Hematopoietic multipotent progenitor cell (in vitro differentiated cells): ENCODE results near the gene KLHL5. TPM values are rescaled to one million over a fixed set of nuclear protein-coding genes. Genes with fewer than 3 reads are reported as not detected.
A peak's percentile ranks its signal among the peaks of the same experiment; 100 is the strongest.
"Not testable (repeated sequence)": the region's sequence is repeated elsewhere in the genome, so short reads cannot be mapped to it uniquely, and the experiment has no call there.

Source experiments
- DNase-seq, 3 donors: peaks; one replicate each; pipeline ENCODE4 v3.0.0-alpha.2; 2011 to 2015; ENCODE audit warnings: low read depth in 2 of 3, low spot score in 2 of 3
- total RNA-seq: library from RNA; depleted of rRNA; stranded (reverse); fragments of >200 nt; gene quantifications from one replicate; pipeline ENCODE4 v1.2.3, GENCODE V29; 2012

Gene KLHL5
- total RNA-seq, result 34.2 TPM

GRCh38 chr4:39062094-39062769 lies at the start of gene KLHL5:
TSS of gene KLHL5 (plus strand) at chr4:39062232. CDS start at chr4:39062653, 421 bp downstream.
- no peak for DNase-seq

GRCh38 chr4:39014028-39014427 lies 48.0 kb upstream of the KLHL5 start:
- no peak for DNase-seq

GRCh38 chr4:39020130-39020529 lies 41.9 kb upstream of the KLHL5 start:
- no peak for DNase-seq

GRCh38 chr4:39021631-39022030 lies 40.4 kb upstream of the KLHL5 start:
- DNase-seq, result no peak

- DNase-seq, result no peak
Observed at GRCh38 chr4:39022241-39022640, 39.8 kb upstream of the KLHL5 start.

GRCh38 chr4:39023059-39023458 lies 39.0 kb upstream of the KLHL5 start:
- DNase-seq, result no peak

GRCh38 chr4:39024311-39024865 lies 37.6 kb upstream of the KLHL5 start:
- DNase-seq, result no peak

GRCh38 chr4:39025552-39026085 lies 36.4 kb upstream of the KLHL5 start:
- peak in 1 of 3 donors; percentile 64 for DNase-seq

GRCh38 chr4:39026096-39026495 lies 35.9 kb upstream of the KLHL5 start:
- no peak for DNase-seq

- peak in 1 of 3 donors; percentile 33 for DNase-seq
Observed at GRCh38 chr4:39029752-39030694, 32.0 kb upstream of the KLHL5 start.

GRCh38 chr4:39030725-39031124 lies 31.3 kb upstream of the KLHL5 start:
- no peak for DNase-seq

- DNase-seq, result not testable (repeated sequence)
Observed at GRCh38 chr4:39031590-39032020, 30.4 kb upstream of the KLHL5 start.

GRCh38 chr4:39032218-39033085 lies 29.6 kb upstream of the KLHL5 start, which contains the start of gene TMEM156:
TSS of gene TMEM156 (minus strand) at chr4:39032409. CDS start at chr4:39032313, 96 bp downstream.
- DNase-seq, result peak in 2 of 3 donors; percentile 77 to 78

GRCh38 chr4:39036172-39036571 lies 25.9 kb upstream of the KLHL5 start:
- DNase-seq, result no peak

- DNase-seq, result no peak
Observed at GRCh38 chr4:39037491-39037825, 24.6 kb upstream of the KLHL5 start.

- no peak for DNase-seq
Observed at GRCh38 chr4:39037941-39038340, 24.1 kb upstream of the KLHL5 start.

GRCh38 chr4:39039108-39039507 lies 22.9 kb upstream of the KLHL5 start:
- no peak for DNase-seq

GRCh38 chr4:39042366-39042765 lies 19.7 kb upstream of the KLHL5 start:
- DNase-seq, result no peak

GRCh38 chr4:39043058-39043860 lies 18.8 kb upstream of the KLHL5 start:
- peak in 1 of 3 donors; percentile 5 for DNase-seq
